ENCODE data around the gene ATP2B3. TPM values are rescaled to one million over a fixed set of nuclear protein-coding genes. Genes with fewer than 3 reads are reported as not detected.

Gene ATP2B3
- total RNA-seq, 1 donor from 2014 or later = 0.60 TPM

DNA sequence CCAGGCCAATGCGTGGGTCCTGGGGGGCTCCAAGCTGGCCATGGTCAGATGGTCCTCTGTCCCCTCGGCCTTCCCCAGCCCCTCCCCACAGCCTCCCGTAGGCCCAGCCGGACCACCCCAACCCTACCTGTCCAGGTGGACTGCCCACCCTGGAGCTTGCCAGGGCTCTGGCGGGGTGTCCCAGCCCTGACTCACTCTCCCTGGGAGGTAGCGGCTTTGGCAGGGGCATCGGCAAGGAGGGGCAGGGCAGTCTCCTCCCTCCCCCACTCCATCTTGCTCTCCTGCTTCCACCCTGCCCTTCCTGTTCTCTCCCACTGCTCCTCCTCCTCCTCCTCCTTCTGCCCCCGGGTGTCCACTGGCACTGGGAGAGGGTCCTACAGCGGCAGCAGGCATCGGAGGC, 15.3 kb upstream of the ATP2B3 start:
- peaks cover 5% of the 10 kb centered on the region for H3K36me3 Mint-ChIP-seq (ENCODE audit: insufficient read depth)
- no peak overlapping the region for H3K27ac Mint-ChIP-seq

DNA sequence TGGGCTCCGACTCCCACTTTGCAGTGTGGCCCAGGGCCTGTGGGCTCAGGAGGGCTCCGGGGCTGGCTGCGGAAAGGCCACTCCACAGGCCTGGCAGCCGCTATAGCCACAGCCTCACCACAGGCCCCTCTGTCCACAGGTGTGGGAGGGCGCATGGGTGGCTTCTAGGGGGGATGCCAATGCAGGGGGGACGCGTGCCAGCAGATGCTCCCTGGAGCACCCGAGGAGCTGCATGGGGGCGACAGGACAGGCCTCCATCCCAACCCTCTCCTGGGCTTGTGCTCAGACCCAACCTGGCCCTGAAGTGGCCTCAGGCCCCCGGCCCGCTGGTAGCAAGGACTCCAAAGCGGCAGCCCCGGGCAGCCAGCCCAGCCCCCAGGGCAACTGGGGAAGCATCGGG, 14.6 kb upstream of the ATP2B3 start:
- no peak overlapping the region for H3K27ac Mint-ChIP-seq
- peaks cover 11% of the 10 kb centered on the region for H3K9me3 Mint-ChIP-seq (ENCODE audit: low read depth)
- no peaks in the 10 kb centered on the region for H3K4me1 Mint-ChIP-seq (ENCODE audit: low read depth)
- TF ChIP-seq, protein P1, sequence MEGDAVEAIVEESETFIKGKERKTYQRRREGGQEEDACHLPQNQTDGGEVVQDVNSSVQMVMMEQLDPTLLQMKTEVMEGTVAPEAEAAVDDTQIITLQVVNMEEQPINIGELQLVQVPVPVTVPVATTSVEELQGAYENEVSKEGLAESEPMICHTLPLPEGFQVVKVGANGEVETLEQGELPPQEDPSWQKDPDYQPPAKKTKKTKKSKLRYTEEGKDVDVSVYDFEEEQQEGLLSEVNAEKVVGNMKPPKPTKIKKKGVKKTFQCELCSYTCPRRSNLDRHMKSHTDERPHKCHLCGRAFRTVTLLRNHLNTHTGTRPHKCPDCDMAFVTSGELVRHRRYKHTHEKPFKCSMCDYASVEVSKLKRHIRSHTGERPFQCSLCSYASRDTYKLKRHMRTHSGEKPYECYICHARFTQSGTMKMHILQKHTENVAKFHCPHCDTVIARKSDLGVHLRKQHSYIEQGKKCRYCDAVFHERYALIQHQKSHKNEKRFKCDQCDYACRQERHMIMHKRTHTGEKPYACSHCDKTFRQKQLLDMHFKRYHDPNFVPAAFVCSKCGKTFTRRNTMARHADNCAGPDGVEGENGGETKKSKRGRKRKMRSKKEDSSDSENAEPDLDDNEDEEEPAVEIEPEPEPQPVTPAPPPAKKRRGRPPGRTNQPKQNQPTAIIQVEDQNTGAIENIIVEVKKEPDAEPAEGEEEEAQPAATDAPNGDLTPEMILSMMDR (IDR thresholded peaks at IDR 0.05; ENCODE audit: unreplicated experiment) = no peak
- no peaks in the 10 kb centered on the region for H3K27me3 Mint-ChIP-seq
- no peak for DNase-seq (ENCODE audit: low spot score, unreplicated experiment)
- H3K4me3 Mint-ChIP-seq (ENCODE audit: low read depth) = no peak overlapping the region
- peaks cover 5% of the 10 kb centered on the region for H3K36me3 Mint-ChIP-seq (ENCODE audit: insufficient read depth)

More for the DNA sequence above, 15.3 kb upstream of the ATP2B3 start:
- Mint-ChIP-seq H3K27me3 (no peaks in the 10 kb centered on the region), H3K4me3 (ENCODE audit: low read depth) (no peak overlapping the region), H3K4me1 (ENCODE audit: low read depth) (no peaks in the 10 kb centered on the region), H3K9me3 (ENCODE audit: low read depth) (peaks cover 11% of the 10 kb centered on the region)
- no peak for DNase-seq (ENCODE audit: low spot score, unreplicated experiment)
- TF ChIP-seq, protein P1 (IDR thresholded peaks at IDR 0.05; ENCODE audit: unreplicated experiment) = no peak

DNA sequence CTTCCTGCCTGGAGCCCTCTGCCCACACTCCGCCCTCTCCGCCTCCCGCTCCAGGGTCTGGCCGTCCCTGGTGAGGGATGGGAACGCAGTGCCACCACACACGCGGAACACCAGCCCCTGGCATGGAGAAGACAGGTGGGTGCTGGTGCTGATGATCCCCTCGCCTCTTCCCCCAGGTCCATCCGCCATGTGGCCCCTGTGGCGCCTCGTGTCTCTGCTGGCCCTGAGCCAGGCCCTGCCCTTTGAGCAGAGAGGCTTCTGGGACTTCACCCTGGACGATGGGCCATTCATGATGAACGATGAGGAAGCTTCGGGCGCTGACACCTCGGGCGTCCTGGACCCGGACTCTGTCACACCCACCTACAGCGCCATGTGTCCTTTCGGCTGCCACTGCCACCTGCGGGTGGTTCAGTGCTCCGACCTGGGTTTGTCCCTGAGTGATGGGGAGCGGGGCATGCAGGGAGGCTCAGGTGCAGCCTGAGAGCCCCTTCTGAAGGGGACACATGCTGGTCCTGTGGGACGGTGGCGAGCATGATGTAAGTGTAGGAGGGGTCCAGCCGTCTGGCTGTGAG, 12.9 kb upstream of the ATP2B3 start:
- Mint-ChIP-seq H3K9me3 (ENCODE audit: low read depth) (peaks cover 11% of the 10 kb centered on the region), H3K36me3 (ENCODE audit: insufficient read depth) (peaks cover 5% of the 10 kb centered on the region), H3K4me3 (ENCODE audit: low read depth) (no peak overlapping the region), H3K4me1 (ENCODE audit: low read depth) (no peaks in the 10 kb centered on the region), H3K27me3 (no peaks in the 10 kb centered on the region), H3K27ac (no peak overlapping the region)
- TF ChIP-seq, protein P1 (IDR thresholded peaks at IDR 0.05; ENCODE audit: unreplicated experiment) = no peak
- DNase-seq (ENCODE audit: low spot score, unreplicated experiment) = no peak

DNA sequence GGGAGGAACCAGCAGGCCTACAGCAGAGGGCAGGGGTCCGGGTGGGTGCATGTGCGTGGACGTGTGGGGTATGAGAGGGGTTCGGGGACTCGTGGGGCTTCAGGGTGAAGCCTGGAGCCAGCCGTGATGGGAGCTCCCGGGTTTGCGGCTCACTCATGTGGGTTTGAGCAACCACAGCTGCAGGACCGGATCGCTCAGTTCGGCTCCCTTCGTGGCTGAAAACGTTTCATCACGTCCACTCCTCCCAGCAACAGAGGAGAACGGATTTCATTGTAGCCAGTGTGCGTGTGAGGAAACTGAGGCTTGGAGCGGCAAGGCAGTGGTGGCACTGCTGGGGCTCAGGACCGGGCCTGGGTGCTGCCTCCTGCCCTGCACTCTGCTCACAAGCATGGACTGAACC, 12.1 kb upstream of the ATP2B3 start:
- Mint-ChIP-seq H3K27ac (no peak overlapping the region), H3K4me3 (ENCODE audit: low read depth) (no peak overlapping the region), H3K4me1 (ENCODE audit: low read depth) (no peaks in the 10 kb centered on the region), H3K9me3 (ENCODE audit: low read depth) (peaks cover 11% of the 10 kb centered on the region), H3K36me3 (ENCODE audit: insufficient read depth) (peaks cover 5% of the 10 kb centered on the region), H3K27me3 (no peaks in the 10 kb centered on the region)
- TF ChIP-seq, protein P1 (IDR thresholded peaks at IDR 0.05; ENCODE audit: unreplicated experiment) = no peak
- DNase-seq (ENCODE audit: low spot score, unreplicated experiment) = no peak

DNA sequence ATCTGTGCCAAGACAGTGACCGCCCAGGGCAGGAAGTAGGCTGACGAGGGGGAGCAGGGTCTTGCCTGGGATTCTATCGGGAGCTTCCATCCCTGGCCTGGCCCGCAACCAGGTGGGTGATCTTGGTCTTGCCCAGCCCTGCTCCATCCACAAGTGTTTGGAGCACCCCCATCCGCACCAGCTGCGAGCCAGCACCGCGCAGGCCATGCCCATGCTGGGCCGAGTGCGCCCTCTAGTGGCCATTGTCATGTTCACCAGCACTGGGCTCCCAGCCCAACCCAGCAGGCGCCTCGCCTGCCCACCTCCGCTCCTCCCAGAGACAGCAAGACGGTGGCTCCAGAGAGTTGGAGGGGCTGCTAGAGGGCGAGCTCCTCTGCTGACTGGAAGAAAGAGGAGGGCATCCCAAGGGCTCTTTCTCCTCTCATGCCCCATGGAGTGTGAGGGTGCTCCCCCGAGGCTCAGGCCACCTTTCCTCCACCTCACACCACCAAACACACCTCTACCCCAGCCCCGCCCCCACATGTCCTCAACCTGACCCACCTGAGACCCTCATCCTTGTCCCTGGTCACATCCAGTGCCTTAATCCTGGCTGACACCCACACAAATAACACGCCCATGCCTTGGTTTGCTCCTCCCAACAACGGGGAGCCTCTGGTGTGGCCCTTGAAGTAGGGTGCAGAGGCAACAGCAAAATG, 9.8 kb upstream of the ATP2B3 start:
- peak; percentile 72 for DNase-seq (ENCODE audit: low spot score, unreplicated experiment)
- TF ChIP-seq, protein P1 (IDR thresholded peaks at IDR 0.05; ENCODE audit: unreplicated experiment) = peak; percentile 79
- peaks cover 4% of the 10 kb centered on the region for H3K9me3 Mint-ChIP-seq (ENCODE audit: low read depth)

More for the DNA sequence above, 9.8 kb upstream of the ATP2B3 start:
- Mint-ChIP-seq H3K4me1 (ENCODE audit: low read depth) (no peaks in the 10 kb centered on the region), H3K36me3 (ENCODE audit: insufficient read depth) (no peaks in the 10 kb centered on the region), H3K4me3 (ENCODE audit: low read depth) (no peak overlapping the region), H3K27me3 (no peaks in the 10 kb centered on the region), H3K27ac (no peak overlapping the region)
